Measurements from ENCODE around the gene MTA3. TPM values are rescaled to one million over a fixed set of nuclear protein-coding genes. Genes with fewer than 3 reads are reported as not detected.

Gene MTA3
- total and polyA plus RNA-seq, 2 experiments from 2014 or later: 52.2 to 52.9 TPM

DNA sequence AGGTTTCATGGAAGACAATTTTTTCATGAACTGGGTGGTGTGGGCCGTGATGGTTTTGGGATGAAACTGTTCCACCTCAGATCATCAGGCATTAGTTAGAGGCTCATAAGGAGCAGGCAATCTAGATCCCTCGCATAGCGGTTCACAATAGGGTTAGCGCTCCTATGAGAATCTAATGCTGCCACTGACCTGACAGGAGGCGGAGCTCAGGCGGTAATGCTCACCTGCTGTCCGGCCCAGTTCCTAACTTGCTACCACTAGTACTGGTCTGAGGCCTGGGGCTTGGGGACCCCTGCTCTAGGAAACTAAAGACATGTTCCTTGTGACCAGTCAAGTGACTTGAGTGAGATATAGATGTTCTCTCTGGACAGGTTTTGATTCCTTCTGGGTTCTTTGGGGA lies 146.3 kb downstream of the MTA3 start:
- Histone ChIP-seq H3K27me3 (no peaks in the 10 kb centered on the region), H3K4me3 (no peak overlapping the region), H3K27ac (no peak overlapping the region), H3K4me1 (ENCODE audit: low read depth) (no peaks in the 10 kb centered on the region), H3K36me3 (peaks cover 4% of the 10 kb centered on the region), H3K9me3 (ENCODE audit: low read depth) (no peaks in the 10 kb centered on the region)
- TF ChIP-seq, protein P1, sequence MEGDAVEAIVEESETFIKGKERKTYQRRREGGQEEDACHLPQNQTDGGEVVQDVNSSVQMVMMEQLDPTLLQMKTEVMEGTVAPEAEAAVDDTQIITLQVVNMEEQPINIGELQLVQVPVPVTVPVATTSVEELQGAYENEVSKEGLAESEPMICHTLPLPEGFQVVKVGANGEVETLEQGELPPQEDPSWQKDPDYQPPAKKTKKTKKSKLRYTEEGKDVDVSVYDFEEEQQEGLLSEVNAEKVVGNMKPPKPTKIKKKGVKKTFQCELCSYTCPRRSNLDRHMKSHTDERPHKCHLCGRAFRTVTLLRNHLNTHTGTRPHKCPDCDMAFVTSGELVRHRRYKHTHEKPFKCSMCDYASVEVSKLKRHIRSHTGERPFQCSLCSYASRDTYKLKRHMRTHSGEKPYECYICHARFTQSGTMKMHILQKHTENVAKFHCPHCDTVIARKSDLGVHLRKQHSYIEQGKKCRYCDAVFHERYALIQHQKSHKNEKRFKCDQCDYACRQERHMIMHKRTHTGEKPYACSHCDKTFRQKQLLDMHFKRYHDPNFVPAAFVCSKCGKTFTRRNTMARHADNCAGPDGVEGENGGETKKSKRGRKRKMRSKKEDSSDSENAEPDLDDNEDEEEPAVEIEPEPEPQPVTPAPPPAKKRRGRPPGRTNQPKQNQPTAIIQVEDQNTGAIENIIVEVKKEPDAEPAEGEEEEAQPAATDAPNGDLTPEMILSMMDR (IDR thresholded peaks at IDR 0.05; ENCODE audit: low read depth, low read length): no peak
- DNase-seq (ENCODE audit: low read depth in 1 of 2, low spot score in 1 of 2): no peak

DNA sequence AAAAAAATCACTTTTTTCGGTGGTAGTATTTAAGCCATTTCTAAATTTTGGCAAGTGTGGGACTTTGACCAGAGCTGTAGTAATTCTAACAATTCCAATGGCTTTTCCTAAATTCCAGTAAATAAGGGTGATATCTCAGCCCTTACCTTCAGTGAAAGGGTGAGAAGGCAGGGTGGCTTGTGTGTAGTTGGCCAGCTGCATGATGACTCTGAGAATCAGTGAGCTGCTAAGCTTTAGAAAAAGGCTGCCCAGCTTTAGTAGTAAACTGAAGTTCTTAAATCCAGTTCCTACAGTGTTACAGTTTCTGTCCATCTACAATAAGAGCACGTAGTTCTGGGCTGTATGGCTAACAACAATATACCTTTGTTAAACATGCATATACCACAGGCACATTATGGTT lies 153.5 kb downstream of the MTA3 start:
- Histone ChIP-seq H3K9me3 (ENCODE audit: low read depth) (no peaks in the 10 kb centered on the region), H3K4me1 (ENCODE audit: low read depth) (peaks cover 14% of the 10 kb centered on the region), H3K27ac (peak overlapping the region; percentile 68), H3K27me3 (no peaks in the 10 kb centered on the region), H3K4me3 (no peak overlapping the region), H3K36me3 (no peaks in the 10 kb centered on the region)
- TF ChIP-seq, protein P1 (IDR thresholded peaks at IDR 0.05; ENCODE audit: low read depth, low read length): no peak
- DNase-seq (ENCODE audit: low read depth in 1 of 2, low spot score in 1 of 2): no peak

DNA sequence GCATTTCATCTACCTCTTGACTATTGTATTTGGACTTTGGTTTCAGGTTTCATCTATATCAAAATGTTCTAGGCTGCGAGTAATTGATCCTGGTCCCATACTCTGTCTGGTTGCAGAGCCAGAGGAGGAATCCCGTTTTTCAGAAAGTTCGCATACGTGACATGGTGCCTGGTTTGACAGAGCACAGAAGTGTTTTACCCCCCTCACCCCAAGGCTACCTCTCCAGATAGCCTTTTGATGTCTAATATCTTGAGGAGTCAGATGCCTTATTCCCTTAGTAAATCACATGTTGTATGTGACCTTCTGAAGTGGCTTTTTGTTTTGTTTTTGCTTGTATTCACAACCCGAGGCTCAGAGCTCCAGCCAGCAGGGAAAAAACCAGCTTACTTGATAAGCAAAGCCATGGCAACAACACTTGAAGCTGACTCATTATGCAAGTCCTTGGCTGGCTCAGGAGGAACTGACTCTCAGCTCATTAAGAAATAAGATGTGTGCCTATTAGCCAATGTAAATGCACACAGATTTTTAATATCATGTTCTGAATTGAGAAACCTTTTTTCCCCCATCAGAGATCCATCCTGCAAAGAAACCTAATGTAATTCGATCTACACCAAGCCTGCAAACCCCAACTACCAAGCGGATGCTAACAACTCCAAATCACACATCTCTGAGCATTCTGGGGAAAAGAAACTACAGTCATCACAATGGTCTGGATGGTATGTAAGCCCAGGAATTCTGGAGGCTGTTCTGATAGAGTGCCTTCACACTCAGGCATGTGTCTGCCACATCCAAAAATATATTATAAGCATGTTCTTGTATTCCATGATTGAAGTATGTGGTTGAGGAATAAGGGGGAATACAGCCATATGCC lies 154.1 kb downstream of the MTA3 start:
- peak; percentile 66 to 95 for DNase-seq (ENCODE audit: low read depth in 1 of 2, low spot score in 1 of 2)
- H3K9me3 ChIP-seq (ENCODE audit: low read depth): no peaks in the 10 kb centered on the region
- H3K4me3 ChIP-seq: no peak overlapping the region
- peak overlapping the region; percentile 68 for H3K27ac ChIP-seq
- H3K27me3 ChIP-seq: no peaks in the 10 kb centered on the region
- peaks cover 14% of the 10 kb centered on the region for H3K4me1 ChIP-seq (ENCODE audit: low read depth)
- no peaks in the 10 kb centered on the region for H3K36me3 ChIP-seq
- TF ChIP-seq, protein P1 (IDR thresholded peaks at IDR 0.05; ENCODE audit: low read depth, low read length): no peak

DNA sequence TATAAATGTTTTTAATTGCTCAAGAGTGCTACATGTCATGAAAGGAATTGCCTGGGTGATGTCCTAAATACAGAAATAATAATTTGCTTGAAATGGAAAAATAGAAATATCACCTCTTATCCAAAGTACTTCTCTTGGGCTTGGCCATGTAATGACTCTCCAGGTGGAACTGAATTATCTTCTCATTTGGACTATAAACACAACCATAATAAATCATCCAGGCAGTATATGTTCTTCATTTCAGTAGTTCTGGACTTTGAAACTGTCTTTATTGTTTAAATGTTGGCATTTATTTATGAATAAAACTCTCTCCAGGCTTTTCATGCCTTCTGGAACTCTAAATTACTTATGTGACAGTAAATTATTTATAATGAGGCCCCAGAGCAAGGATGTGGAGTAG lies 155.0 kb downstream of the MTA3 start:
- no peak overlapping the region for H3K27ac ChIP-seq
- H3K4me1 ChIP-seq (ENCODE audit: low read depth): peaks cover 14% of the 10 kb centered on the region
- no peaks in the 10 kb centered on the region for H3K27me3 ChIP-seq
- H3K4me3 ChIP-seq: no peak overlapping the region
- H3K36me3 ChIP-seq: no peaks in the 10 kb centered on the region
- H3K9me3 ChIP-seq (ENCODE audit: low read depth): no peaks in the 10 kb centered on the region
- TF ChIP-seq, protein P1 (IDR thresholded peaks at IDR 0.05; ENCODE audit: low read depth, low read length): no peak
- no peak for DNase-seq (ENCODE audit: low read depth in 1 of 2, low spot score in 1 of 2)

DNA sequence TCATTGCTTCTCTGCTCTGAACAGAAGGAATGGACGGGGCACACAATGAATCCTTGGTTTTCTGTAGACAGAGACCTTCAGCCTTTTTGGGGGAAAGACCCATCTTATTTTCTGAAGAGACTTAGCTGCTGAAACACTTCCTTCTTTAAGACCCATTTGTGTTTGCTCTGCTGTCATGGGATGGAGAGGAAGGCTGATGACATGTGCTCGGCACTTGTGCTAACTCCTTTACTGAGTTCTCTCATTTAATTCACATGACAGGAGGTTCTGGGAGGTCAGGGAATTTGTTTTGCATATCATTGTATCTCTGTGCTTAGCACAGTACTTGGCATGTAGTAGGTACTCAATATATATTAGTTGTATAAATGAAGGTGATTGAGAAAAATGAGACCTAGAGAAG lies 156.5 kb downstream of the MTA3 start:
- TF ChIP-seq, protein P1 (IDR thresholded peaks at IDR 0.05; ENCODE audit: low read depth, low read length): no peak
- Histone ChIP-seq H3K9me3 (ENCODE audit: low read depth) (no peaks in the 10 kb centered on the region), H3K4me1 (ENCODE audit: low read depth) (peaks cover 14% of the 10 kb centered on the region), H3K27ac (no peak overlapping the region), H3K27me3 (no peaks in the 10 kb centered on the region), H3K4me3 (no peak overlapping the region), H3K36me3 (no peaks in the 10 kb centered on the region)
- DNase-seq (ENCODE audit: low read depth in 1 of 2, low spot score in 1 of 2): no peak
